K562 (cell line): Measurements from ENCODE around the gene PRXL2B. TPM values are rescaled to one million over a fixed set of nuclear protein-coding genes. Genes with fewer than 3 reads are reported as not detected.

ENCODE experiments used
- BCL6 ChIP-seq: fragments of 250-450 bp; sonication (Bioruptor Pico); IDR thresholded peaks from 2 replicates; pipeline ENCODE4 v1.4.0; 2020
- CREM ChIP-seq: IDR thresholded peaks from 2 replicates; pipeline ENCODE4 v1.6.1; 2014; ENCODE audit warnings: antibody characterized with exemption, low read depth
- HDGF ChIP-seq: fragments of 450-650 bp; IDR thresholded peaks from 2 replicates; pipeline ENCODE4 v1.6.1; 2016
- KLF6 ChIP-seq: fragments of 250-450 bp; sonication (Bioruptor Pico); IDR thresholded peaks from 2 replicates; pipeline ENCODE4 v1.4.0; 2020; ENCODE audit warnings: mild to moderate bottlenecking, moderate library complexity, borderline replicate concordance
- NR4A1 ChIP-seq, 2 experiments: fragments of 250-450 bp in 1 of 2; fragments of 450-650 bp in 1 of 2; sonication (Bioruptor Pico) in 1 of 2; IDR thresholded peaks; 2 replicates each; pipeline versions ENCODE4 v1.4.0 to v1.6.1; 2016 to 2020; ENCODE audit warnings: mild to moderate bottlenecking in 2 of 2, missing compliant biosample characterization in 1 of 2, missing genetic modification characterization in 1 of 2, moderate library complexity in 1 of 2
- PCBP1 ChIP-seq: fragments of 200-400 bp; formaldehyde crosslinking; IDR thresholded peaks from 2 replicates; pipeline ENCODE4 v1.6.1; 2018; ENCODE audit warnings: mild to moderate bottlenecking, low read depth, low read length; ENCODE audit not compliant: poor library complexity, severe bottlenecking
- POLR3G ChIP-seq: IDR thresholded peaks from 2 replicates; pipeline ENCODE4 v1.6.1; 2011; ENCODE audit not compliant: insufficient read length, insufficient replicate concordance; ENCODE audit errors: extremely low read depth
- SRF ChIP-seq, 2 experiments: fragments of 250-450, 450-650 bp in 1 of 2; sonication (Bioruptor Pico) in 1 of 2; sonication (generic) in 1 of 2; formaldehyde crosslinking; IDR thresholded peaks; 2 replicates each; pipeline versions ENCODE4 v1.5.0 to v1.5.1; 2020 to 2022; ENCODE audit warnings: mild to moderate bottlenecking in 1 of 2, missing genetic modification reagents in 1 of 2
- ZFP1 ChIP-seq: fragments of 450-650 bp; formaldehyde crosslinking; IDR thresholded peaks from 2 replicates; pipeline ENCODE4 v1.4.0; 2020; ENCODE audit warnings: mild to moderate bottlenecking, mixed read lengths
- ZNF133 ChIP-seq: fragments of 250-450 bp; sonication (Bioruptor Pico); IDR thresholded peaks from 2 replicates; pipeline ENCODE4 v1.4.0; 2020; ENCODE audit warnings: mild to moderate bottlenecking
- ZNF696 ChIP-seq: fragments of 250-450 bp; sonication (Bioruptor Pico); conservative IDR thresholded peaks from 2 replicates; pipeline ENCODE4 v1.4.0; 2020; ENCODE audit warnings: mild to moderate bottlenecking, moderate library complexity
- polyA plus RNA-seq, 8 experiments: library from polyadenylated mRNA; depleted of rRNA in 4 of 8; stranded (reverse) in 5 of 8; unstranded in 3 of 8; fragments of >200 nt; fragmentation: Nextera tagmentation in 2 of 8; fragmentation: Illumina TruSeq in 1 of 8; extraction: Ambion mirVana in 2 of 8; extraction: Trizol in 1 of 8; gene quantifications; 2 replicates each; pipeline versions ENCODE4 v1.2.1 to v1.2.3, GENCODE V29; 2011 to 2014; ENCODE audit warnings: inconsistent platforms in 1 of 8, missing spikeins in 1 of 8
- total RNA-seq, 7 experiments: library from RNA; depleted of rRNA in 6 of 7; stranded (reverse); fragments of >200 nt in 6 of 7; fragmentation: Illumina TruSeq in 2 of 7; extraction: Trizol in 2 of 7; gene quantifications; 2 replicates each; pipeline versions ENCODE4 v1.2.1 to v1.2.3, GENCODE V29; 2011 to 2021; ENCODE audit warnings: low replicate concordance in 1 of 7
- TF ChIP-seq, protein P1 (sequence below): fragments of 250-450 bp; sonication (Bioruptor Pico); IDR thresholded peaks from 2 replicates; pipeline ENCODE4 v1.8.0; 2022; ENCODE audit warnings: inconsistent platforms, mild to moderate bottlenecking, moderate library complexity, borderline replicate concordance
- TF ChIP-seq, protein P2 (sequence below): fragments of 200-800 bp; sonication (Bioruptor generic); IDR thresholded peaks from 2 replicates; pipeline ENCODE4 v1.6.1; 2017; ENCODE audit warnings: missing genetic modification characterization, missing compliant biosample characterization
- TF ChIP-seq, protein P3 (sequence below): fragments of 450-650 bp; formaldehyde crosslinking; conservative IDR thresholded peaks from 2 replicates; pipeline ENCODE4 v1.4.0; 2022; ENCODE audit warnings: mild to moderate bottlenecking, missing genetic modification characterization
- TF ChIP-seq, protein P4 (sequence below): fragments of 450-650 bp; IDR thresholded peaks from 2 replicates; pipeline ENCODE4 v1.6.1; 2016; ENCODE audit warnings: low read depth, mild to moderate bottlenecking, moderate library complexity
- TF ChIP-seq, protein P5 (sequence below): sonication (generic); formaldehyde crosslinking; IDR thresholded peaks from 2 replicates; pipeline ENCODE4 v1.8.0; 2023; ENCODE audit warnings: missing genetic modification reagents, mild to moderate bottlenecking, borderline replicate concordance

The PRXL2B gene
- total and polyA plus RNA-seq, 9 of the 15 experiments (the other 6 are each of a cell fraction or from before 2014, with no cell fraction given): 0.99 to 25.3 (median 11.8) TPM

DNA sequence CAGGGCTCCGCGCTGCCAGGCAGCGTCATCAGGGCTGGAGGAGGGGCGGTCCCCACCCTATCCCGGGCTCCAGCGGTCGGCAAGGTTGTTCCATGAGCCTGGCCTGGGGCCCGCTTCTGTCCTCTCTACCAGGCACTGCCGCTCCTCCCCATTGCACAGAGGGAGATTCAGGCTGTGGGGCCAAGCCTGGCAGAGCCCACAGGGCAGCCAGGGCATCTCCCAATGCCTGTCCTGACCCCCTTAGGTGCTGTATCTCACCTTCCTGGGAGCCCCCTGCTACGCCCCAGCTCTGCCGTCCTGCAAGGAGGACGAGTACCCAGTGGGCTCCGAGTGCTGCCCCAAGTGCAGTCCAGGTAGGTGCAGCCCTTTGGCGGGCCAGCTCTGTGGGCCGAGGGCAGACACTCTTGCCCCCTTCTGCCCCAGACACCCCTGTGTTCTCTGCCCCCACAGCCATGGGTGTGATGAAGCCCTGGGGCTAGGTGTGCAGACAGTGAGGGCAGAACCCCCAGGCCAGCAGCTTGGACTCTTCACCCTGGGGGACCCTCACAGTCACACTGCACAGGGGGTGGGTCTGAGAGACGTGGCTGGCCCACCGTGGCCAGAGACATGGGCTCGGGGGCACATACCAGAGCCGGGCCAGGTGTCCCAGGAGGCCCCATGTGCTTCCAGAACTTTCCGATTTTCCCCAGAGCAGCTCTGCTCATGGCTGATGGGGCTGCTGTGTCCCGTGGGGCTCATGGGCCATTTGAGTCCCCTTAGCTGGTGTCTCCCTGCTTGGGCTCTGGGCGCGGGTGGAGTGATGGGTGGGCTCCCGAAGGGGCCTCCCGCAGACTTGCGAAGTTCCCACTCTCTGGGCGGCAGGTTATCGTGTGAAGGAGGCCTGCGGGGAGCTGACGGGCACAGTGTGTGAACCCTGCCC is 28.8 kb upstream of the PRXL2B start (continued):
- TF ChIP-seq, protein P1, sequence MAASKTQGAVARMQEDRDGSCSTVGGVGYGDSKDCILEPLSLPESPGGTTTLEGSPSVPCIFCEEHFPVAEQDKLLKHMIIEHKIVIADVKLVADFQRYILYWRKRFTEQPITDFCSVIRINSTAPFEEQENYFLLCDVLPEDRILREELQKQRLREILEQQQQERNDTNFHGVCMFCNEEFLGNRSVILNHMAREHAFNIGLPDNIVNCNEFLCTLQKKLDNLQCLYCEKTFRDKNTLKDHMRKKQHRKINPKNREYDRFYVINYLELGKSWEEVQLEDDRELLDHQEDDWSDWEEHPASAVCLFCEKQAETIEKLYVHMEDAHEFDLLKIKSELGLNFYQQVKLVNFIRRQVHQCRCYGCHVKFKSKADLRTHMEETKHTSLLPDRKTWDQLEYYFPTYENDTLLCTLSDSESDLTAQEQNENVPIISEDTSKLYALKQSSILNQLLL (CRISPR knock-in tag): no peak
- TF ChIP-seq, protein P2, sequence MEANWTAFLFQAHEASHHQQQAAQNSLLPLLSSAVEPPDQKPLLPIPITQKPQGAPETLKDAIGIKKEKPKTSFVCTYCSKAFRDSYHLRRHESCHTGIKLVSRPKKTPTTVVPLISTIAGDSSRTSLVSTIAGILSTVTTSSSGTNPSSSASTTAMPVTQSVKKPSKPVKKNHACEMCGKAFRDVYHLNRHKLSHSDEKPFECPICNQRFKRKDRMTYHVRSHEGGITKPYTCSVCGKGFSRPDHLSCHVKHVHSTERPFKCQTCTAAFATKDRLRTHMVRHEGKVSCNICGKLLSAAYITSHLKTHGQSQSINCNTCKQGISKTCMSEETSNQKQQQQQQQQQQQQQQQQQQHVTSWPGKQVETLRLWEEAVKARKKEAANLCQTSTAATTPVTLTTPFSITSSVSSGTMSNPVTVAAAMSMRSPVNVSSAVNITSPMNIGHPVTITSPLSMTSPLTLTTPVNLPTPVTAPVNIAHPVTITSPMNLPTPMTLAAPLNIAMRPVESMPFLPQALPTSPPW (CRISPR knock-in tag): no peak
- no peak for TF ChIP-seq SRF (CRISPR knock-in tag; IDR thresholded peaks at IDR 0.05)
- TF ChIP-seq CREM: no peak
- TF ChIP-seq, protein P3, sequence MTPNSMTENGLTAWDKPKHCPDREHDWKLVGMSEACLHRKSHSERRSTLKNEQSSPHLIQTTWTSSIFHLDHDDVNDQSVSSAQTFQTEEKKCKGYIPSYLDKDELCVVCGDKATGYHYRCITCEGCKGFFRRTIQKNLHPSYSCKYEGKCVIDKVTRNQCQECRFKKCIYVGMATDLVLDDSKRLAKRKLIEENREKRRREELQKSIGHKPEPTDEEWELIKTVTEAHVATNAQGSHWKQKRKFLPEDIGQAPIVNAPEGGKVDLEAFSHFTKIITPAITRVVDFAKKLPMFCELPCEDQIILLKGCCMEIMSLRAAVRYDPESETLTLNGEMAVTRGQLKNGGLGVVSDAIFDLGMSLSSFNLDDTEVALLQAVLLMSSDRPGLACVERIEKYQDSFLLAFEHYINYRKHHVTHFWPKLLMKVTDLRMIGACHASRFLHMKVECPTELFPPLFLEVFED: no peak
- no peak for TF ChIP-seq KLF6 (CRISPR knock-in tag)
- no peak for TF ChIP-seq ZNF696
- TF ChIP-seq, protein P4, sequence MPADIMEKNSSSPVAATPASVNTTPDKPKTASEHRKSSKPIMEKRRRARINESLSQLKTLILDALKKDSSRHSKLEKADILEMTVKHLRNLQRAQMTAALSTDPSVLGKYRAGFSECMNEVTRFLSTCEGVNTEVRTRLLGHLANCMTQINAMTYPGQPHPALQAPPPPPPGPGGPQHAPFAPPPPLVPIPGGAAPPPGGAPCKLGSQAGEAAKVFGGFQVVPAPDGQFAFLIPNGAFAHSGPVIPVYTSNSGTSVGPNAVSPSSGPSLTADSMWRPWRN: no peak
- no peak for TF ChIP-seq BCL6 (CRISPR knock-in tag)
- no peak for TF ChIP-seq HDGF
- no peak for TF ChIP-seq NR4A1 (CRISPR knock-in tag; IDR thresholded peaks at IDR 0.05)
- no peak for TF ChIP-seq NR4A1 (tag; IDR thresholded peaks at IDR 0.05)
- TF ChIP-seq, protein P5, sequence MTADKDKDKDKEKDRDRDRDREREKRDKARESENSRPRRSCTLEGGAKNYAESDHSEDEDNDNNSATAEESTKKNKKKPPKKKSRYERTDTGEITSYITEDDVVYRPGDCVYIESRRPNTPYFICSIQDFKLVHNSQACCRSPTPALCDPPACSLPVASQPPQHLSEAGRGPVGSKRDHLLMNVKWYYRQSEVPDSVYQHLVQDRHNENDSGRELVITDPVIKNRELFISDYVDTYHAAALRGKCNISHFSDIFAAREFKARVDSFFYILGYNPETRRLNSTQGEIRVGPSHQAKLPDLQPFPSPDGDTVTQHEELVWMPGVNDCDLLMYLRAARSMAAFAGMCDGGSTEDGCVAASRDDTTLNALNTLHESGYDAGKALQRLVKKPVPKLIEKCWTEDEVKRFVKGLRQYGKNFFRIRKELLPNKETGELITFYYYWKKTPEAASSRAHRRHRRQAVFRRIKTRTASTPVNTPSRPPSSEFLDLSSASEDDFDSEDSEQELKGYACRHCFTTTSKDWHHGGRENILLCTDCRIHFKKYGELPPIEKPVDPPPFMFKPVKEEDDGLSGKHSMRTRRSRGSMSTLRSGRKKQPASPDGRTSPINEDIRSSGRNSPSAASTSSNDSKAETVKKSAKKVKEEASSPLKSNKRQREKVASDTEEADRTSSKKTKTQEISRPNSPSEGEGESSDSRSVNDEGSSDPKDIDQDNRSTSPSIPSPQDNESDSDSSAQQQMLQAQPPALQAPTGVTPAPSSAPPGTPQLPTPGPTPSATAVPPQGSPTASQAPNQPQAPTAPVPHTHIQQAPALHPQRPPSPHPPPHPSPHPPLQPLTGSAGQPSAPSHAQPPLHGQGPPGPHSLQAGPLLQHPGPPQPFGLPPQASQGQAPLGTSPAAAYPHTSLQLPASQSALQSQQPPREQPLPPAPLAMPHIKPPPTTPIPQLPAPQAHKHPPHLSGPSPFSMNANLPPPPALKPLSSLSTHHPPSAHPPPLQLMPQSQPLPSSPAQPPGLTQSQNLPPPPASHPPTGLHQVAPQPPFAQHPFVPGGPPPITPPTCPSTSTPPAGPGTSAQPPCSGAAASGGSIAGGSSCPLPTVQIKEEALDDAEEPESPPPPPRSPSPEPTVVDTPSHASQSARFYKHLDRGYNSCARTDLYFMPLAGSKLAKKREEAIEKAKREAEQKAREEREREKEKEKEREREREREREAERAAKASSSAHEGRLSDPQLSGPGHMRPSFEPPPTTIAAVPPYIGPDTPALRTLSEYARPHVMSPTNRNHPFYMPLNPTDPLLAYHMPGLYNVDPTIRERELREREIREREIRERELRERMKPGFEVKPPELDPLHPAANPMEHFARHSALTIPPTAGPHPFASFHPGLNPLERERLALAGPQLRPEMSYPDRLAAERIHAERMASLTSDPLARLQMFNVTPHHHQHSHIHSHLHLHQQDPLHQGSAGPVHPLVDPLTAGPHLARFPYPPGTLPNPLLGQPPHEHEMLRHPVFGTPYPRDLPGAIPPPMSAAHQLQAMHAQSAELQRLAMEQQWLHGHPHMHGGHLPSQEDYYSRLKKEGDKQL (CRISPR knock-in tag): no peak
- TF ChIP-seq ZFP1 (CRISPR knock-in tag): no peak
- no peak for TF ChIP-seq POLR3G
- TF ChIP-seq ZNF133: no peak
- no peak for TF ChIP-seq PCBP1
